DND-41 (cell line): ENCODE results near the gene ZCWPW2.

Source experiments
- CTCF ChIP-seq: IDR thresholded peaks from 2 replicates; pipeline ENCODE4 v1.5.1; 2012; ENCODE audit warnings: borderline replicate concordance, low read length, moderate library complexity, mild to moderate bottlenecking; ENCODE audit not compliant: poor library complexity, severe bottlenecking; ENCODE audit errors: extremely low read depth
- EZH2 ChIP-seq: IDR thresholded peaks from 3 replicates; pipeline ENCODE4 v1.6.1; 2012; ENCODE audit warnings: borderline replicate concordance, low read depth, mild to moderate bottlenecking, moderate library complexity, low read length, inconsistent platforms; ENCODE audit not compliant: severe bottlenecking

DNA sequence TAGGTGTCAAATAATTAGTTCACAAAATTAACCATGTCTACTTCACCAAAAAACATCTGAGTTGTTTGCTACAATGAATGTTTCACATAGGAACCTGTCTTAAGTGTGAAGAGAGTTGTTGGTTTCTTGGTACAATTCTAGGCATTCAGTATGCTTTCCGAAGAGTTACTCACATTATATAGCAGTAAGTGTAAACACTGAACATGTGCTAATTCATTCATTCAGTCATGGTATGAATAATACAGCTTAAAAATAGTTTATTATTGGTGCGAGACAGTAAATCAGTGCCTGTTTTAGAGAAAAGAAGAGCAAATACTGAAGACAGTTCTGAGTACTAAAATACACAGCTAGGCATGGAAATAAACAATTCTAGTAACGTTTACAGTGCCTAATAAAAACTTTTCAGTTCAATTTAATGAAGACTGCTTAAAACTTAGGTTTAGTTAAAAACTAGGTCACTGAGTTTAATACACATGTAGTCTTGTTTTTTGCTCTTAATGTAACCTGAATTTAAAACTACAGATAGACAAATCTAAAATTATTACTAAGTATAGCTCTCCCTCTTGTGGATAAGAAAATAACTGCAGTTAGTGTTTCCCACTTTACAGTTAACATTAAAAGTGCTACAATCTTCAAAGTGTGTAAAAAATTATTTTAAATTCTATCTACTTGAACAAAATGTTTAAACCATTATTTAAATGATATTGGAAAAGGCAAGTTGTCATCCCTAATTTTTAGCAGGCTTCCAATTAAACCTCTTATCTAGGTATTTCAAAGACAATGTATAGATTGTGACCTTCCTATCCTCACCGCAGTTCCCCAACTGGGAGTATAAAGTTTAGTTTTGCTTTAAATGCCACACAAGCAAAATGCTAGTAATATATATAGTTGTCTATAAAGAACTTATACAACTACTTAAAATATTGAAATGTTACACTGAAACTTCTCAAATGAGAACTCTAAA lies 20.1 kb upstream of the ZCWPW2 start:
- peak; percentile 77 for TF ChIP-seq CTCF
- no peak for TF ChIP-seq EZH2
